Osteoblast (primary cell): ENCODE measurements around the gene AUTS2. TPM values are rescaled to one million over a fixed set of nuclear protein-coding genes. Genes with fewer than 3 reads are reported as not detected.

Experiments
- DNase-seq: peaks from one replicate; pipeline ENCODE4 v3.0.0; 2011; ENCODE audit warnings: low spot score, mixed read lengths; ENCODE audit not compliant: insufficient read length; ENCODE audit errors: missing footprints
- H2AFZ ChIP-seq: 2 replicates; pipeline ENCODE4 v1.6.0; 2011; ENCODE audit warnings: mild to moderate bottlenecking, low read length
- H3K27ac ChIP-seq: 2 replicates; pipeline ENCODE4 v1.5.1; 2011; ENCODE audit warnings: mild to moderate bottlenecking, low read depth, low read length, moderate library complexity
- H3K27me3 ChIP-seq: 2 replicates; pipeline ENCODE4 v1.6.0; 2012; ENCODE audit warnings: mild to moderate bottlenecking, control low read depth, inconsistent platforms, low read length, moderate library complexity; ENCODE audit not compliant: insufficient read depth
- H3K36me3 ChIP-seq: 2 replicates; pipeline ENCODE4 v1.5.1; 2011; ENCODE audit warnings: mild to moderate bottlenecking, low read length, control low read depth, moderate library complexity; ENCODE audit not compliant: insufficient read depth
- H3K4me1 ChIP-seq: 2 replicates; pipeline ENCODE4 v1.5.1; 2011; ENCODE audit warnings: mild to moderate bottlenecking, low read length, control low read depth, moderate library complexity; ENCODE audit not compliant: insufficient read depth
- H3K4me2 ChIP-seq: 2 replicates; pipeline ENCODE4 v1.6.0; 2011; ENCODE audit warnings: mild to moderate bottlenecking, low read length; ENCODE audit not compliant: insufficient read depth
- H3K4me3 ChIP-seq: fragments of 200-600 bp; sonication (generic); 3 replicates; pipeline ENCODE4 v1.5.1; 2012; ENCODE audit warnings: mild to moderate bottlenecking, low read length, inconsistent platforms; ENCODE audit not compliant: insufficient read depth
- H3K79me2 ChIP-seq: 2 replicates; pipeline ENCODE4 v1.6.0; 2012; ENCODE audit warnings: mild to moderate bottlenecking, low read length, control low read depth, inconsistent platforms; ENCODE audit not compliant: insufficient read depth
- H3K9me3 ChIP-seq: 2 replicates; pipeline ENCODE4 v1.5.1; 2011; ENCODE audit warnings: low read depth, low read length, control low read depth
- H4K20me1 ChIP-seq: 2 replicates; pipeline ENCODE4 v1.6.0; 2012; ENCODE audit warnings: mild to moderate bottlenecking, low read length, control low read depth; ENCODE audit not compliant: insufficient read depth
- CTCF ChIP-seq: IDR thresholded peaks from 2 replicates; pipeline ENCODE4 v1.5.1; 2011; ENCODE audit warnings: mild to moderate bottlenecking, low read depth, low read length, moderate library complexity; ENCODE audit errors: extremely low read depth
- total RNA-seq: library from RNA; depleted of rRNA; stranded (reverse); fragments of >200 nt; gene quantifications from 2 replicates; pipeline ENCODE4 v1.2.3, GENCODE V29; 2012

The AUTS2 gene
- total RNA-seq, 1 donor = 15.2 TPM

- Histone ChIP-seq H4K20me1 (no peaks in the 10 kb centered on the region), H3K36me3 (no peaks in the 10 kb centered on the region), H2AFZ (no peak overlapping the region), H3K9me3 (no peaks in the 10 kb centered on the region), H3K27ac (peak overlapping the region; percentile 55), H3K79me2 (no peaks in the 10 kb centered on the region), H3K4me3 (no peak overlapping the region), H3K4me2 (no peak overlapping the region), H3K27me3 (no peaks in the 10 kb centered on the region), H3K4me1 (peaks cover 12% of the 10 kb centered on the region)
- TF ChIP-seq CTCF = no peak
- DNase-seq = no peak
These were observed 544.1 kb downstream of the AUTS2 start for GRCh38 chr7:70142247-70142932.

GRCh38 chr7:70143075-70144044, 545.1 kb downstream of the AUTS2 start:
- no peaks in the 10 kb centered on the region for H3K36me3 ChIP-seq
- H4K20me1 ChIP-seq = no peaks in the 10 kb centered on the region
- H3K4me2 ChIP-seq = peak overlapping the region; percentile 18
- TF ChIP-seq CTCF = no peak
- peaks cover 12% of the 10 kb centered on the region for H3K4me1 ChIP-seq
- H3K4me3 ChIP-seq = no peak overlapping the region
- DNase-seq = peak; percentile 81
- no peaks in the 10 kb centered on the region for H3K27me3 ChIP-seq
- no peak overlapping the region for H2AFZ ChIP-seq
- no peaks in the 10 kb centered on the region for H3K9me3 ChIP-seq
- H3K79me2 ChIP-seq = no peaks in the 10 kb centered on the region
- peak overlapping the region; percentile 55 for H3K27ac ChIP-seq

GRCh38 chr7:70148997-70149396, 550.7 kb downstream of the AUTS2 start:
- Histone ChIP-seq H2AFZ (no peak overlapping the region), H3K4me2 (no peak overlapping the region), H4K20me1 (no peaks in the 10 kb centered on the region), H3K9me3 (no peaks in the 10 kb centered on the region), H3K79me2 (no peaks in the 10 kb centered on the region), H3K36me3 (no peaks in the 10 kb centered on the region), H3K27ac (no peak overlapping the region), H3K4me3 (no peak overlapping the region), H3K4me1 (no peaks in the 10 kb centered on the region), H3K27me3 (no peaks in the 10 kb centered on the region)
- no peak for TF ChIP-seq CTCF
- DNase-seq = no peak

DNA sequence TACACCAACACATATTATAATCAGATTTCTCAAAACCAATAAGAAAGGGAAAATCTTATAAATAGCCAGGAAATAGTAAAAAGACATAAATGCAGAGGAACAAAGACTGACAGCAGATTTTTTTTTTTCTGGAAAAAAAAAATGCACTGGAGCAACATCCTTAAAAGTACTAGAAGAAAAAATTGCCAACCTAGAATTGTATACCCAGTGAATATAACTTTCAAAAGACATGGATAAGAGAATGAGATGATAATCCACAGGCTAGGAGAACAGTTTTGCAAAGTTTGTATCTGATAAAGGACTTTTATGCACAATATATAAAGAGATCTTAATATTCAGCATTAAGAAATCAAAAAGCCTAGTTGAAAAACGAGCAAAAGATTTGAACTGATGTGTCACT, 554.0 kb downstream of the AUTS2 start:
- Histone ChIP-seq H3K36me3 (no peaks in the 10 kb centered on the region), H3K4me1 (no peaks in the 10 kb centered on the region), H3K9me3 (no peaks in the 10 kb centered on the region), H3K27ac (no peak overlapping the region), H2AFZ (no peak overlapping the region), H3K79me2 (no peaks in the 10 kb centered on the region), H3K27me3 (no peaks in the 10 kb centered on the region), H4K20me1 (no peaks in the 10 kb centered on the region), H3K4me3 (no peak overlapping the region), H3K4me2 (no peak overlapping the region)
- DNase-seq = no peak
- no peak for TF ChIP-seq CTCF
